PFSK-1 (cell line): ENCODE data around the gene LPAR3.

Experiments used
- FOXP2 ChIP-seq: optimal IDR thresholded peaks from 2 replicates; pipeline ENCODE3; 2011; ENCODE audit warnings: borderline replicate concordance, control low read depth, inconsistent platforms; ENCODE audit not compliant: insufficient read depth; ENCODE audit errors: extremely low read length, extremely low read depth
- POLR2AphosphoS5 ChIP-seq: IDR thresholded peaks from 2 replicates; pipeline ENCODE4 v1.6.1; 2012; ENCODE audit warnings: low read depth, mild to moderate bottlenecking, control low read depth, low read length, moderate library complexity
- REST ChIP-seq, 2 experiments: IDR thresholded peaks; 2 replicates each; pipeline versions ENCODE4 v1.6.1 to v1.8.0; 2011 to 2012; ENCODE audit warnings: low read depth in 2 of 2, low read length in 2 of 2, control low read depth in 1 of 2, inconsistent platforms in 1 of 2, mild to moderate bottlenecking in 1 of 2, moderate library complexity in 1 of 2; ENCODE audit not compliant: insufficient read depth in 1 of 2
- SIN3A ChIP-seq: IDR thresholded peaks from 2 replicates; pipeline ENCODE4 v1.6.1; 2012; ENCODE audit warnings: mild to moderate bottlenecking, low read length, moderate library complexity, borderline replicate concordance; ENCODE audit not compliant: insufficient read depth
- TAF1 ChIP-seq: IDR thresholded peaks from 2 replicates; pipeline ENCODE4 v1.6.1; 2012; ENCODE audit warnings: low read length, control low read depth, borderline replicate concordance; ENCODE audit not compliant: insufficient read depth

LPAR3 gene

DNA sequence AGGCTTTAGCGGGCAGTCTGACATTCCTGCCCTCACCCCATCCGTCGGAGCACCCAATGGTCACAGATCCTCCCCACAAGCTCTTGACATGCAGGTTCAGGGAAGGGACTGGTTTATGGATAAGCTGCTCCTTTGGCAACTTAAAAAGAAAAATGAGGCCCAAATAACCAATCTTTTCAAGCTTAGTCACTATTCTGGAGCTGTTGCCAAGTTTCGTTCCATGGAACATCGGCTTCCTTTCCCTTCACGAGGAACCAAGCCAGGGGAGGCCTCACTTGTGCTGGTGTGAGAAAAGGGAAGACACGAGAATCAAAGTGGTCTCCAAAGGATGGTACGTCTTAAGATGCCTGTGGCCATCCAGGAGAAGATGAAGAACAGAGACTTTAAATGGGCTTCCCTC, 46.1 kb upstream of the LPAR3 start:
- TF ChIP-seq POLR2AphosphoS5 (no peak), TAF1 (no peak), SIN3A (no peak), FOXP2 (no peak), REST (IDR thresholded peaks at IDR 0.05; ENCODE audit: insufficient read depth in 1 of 2, low read depth in 2 of 2, low read length in 2 of 2) (no peak)

GRCh38 chr1:84936116-84936810, 43.3 kb upstream of the LPAR3 start:
- no peak for TF ChIP-seq POLR2AphosphoS5

GRCh38 chr1:84933011-84933611, 40.1 kb upstream of the LPAR3 start:
- TF ChIP-seq TAF1: no peak
- no peak for TF ChIP-seq REST (IDR thresholded peaks at IDR 0.05; ENCODE audit: insufficient read depth in 1 of 2, low read depth in 2 of 2, low read length in 2 of 2)
- no peak for TF ChIP-seq POLR2AphosphoS5
- no peak for TF ChIP-seq SIN3A

GRCh38 chr1:84930831-84931230, 37.8 kb upstream of the LPAR3 start:
- no peak for TF ChIP-seq POLR2AphosphoS5
- TF ChIP-seq REST (IDR thresholded peaks at IDR 0.05; ENCODE audit: insufficient read depth in 1 of 2, low read depth in 2 of 2, low read length in 2 of 2): no peak
- no peak for TF ChIP-seq SIN3A
- TF ChIP-seq TAF1: no peak
- no peak for TF ChIP-seq FOXP2

DNA sequence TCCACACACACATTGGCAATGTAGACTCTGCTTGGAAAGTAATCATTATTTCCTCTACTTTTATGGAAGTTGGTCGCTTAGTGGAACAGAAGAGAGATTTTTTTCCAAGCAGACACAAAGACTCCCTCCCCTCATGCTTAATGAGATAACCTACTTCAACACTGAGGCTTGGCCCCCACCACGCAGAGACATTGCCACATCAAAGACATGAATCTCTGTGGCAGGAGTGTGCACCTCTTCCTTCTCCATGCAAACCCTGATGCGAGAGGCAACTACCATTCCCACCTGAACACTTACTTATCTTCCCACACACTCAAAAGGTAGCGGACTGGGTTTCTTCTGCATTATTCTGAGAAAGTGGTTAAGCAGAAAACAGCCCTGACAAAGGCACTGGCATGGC, 37.3 kb upstream of the LPAR3 start:
- TF ChIP-seq TAF1 (no peak), SIN3A (no peak), FOXP2 (no peak), REST (IDR thresholded peaks at IDR 0.05; ENCODE audit: insufficient read depth in 1 of 2, low read depth in 2 of 2, low read length in 2 of 2) (no peak), POLR2AphosphoS5 (no peak)
